GF-D8 (cell line): Measurements from ENCODE around the gene NPEPPS.

Experiments used
- DNase-seq: peaks from one replicate; lab custom pipeline; 2025; lab: John Stamatoyannopoulos, UW

Gene NPEPPS

DNA sequence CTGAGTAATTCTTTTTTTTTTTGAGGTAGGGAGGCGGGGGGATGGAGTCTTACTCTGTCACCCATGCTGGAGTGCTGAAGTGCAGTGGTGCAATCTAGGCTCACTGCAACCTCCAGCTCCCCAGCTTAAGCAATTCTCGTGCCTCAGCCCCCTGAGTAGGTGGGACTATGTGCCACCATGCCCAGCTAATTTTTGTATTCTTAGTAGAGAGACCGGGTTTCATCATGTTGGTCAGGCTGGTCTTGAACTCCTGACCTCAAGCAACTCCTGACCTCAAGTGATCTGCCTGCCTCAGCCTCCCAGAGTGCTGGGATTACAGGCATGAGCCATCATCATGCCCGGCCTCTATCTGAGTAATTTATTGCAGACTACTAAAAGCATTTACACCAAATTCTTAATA is 138.2 kb downstream of the NPEPPS start:
- no peak for DNase-seq

DNA sequence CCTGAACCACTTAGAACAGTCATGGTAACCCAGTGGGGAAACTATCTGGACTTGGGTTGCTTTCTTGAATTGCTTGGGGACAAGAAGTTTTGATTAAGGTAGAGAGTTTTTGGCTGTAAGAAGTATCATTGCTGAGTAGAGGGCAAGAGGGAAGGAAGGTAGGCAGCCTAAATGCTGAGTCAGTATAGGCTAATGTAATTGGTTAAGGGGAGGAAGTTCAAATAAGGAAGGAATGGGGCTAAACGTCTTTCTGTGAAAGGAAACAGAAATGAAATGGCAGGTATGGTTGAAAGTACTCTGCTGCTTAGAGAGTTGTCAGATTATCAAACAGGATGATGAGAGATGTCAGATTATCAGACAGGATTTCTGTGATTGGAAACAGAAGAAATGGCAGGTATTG is 139.2 kb downstream of the NPEPPS start:
- peak; percentile 43 for DNase-seq
